ENCODE measurements around the gene RTN4RL2. TPM values are rescaled to one million over a fixed set of nuclear protein-coding genes. Genes with fewer than 3 reads are reported as not detected.

RTN4RL2 gene
- total RNA-seq, 1 donor from 2014 or later = 0.81 TPM

DNA sequence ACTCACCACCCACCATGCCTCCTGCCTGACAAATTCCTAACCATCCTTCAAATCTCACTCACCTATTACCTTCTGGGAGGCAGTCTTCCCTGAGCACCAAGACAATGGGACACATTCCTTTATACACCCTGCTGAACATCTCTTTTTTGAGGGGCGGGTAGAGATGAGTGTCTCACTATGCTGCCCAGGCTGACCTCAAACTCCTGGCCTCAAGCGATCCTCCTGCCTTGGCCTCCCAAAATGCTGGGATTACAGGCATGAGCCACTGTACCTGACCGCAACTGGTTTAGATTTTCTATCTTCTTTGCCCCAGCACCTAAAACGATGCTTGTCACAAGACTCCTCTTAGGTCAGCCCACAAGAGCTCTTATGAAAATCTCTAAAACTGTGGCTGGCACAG is 63.1 kb downstream of the RTN4RL2 start:
- DNase-seq (ENCODE audit: extremely low spot score, unreplicated experiment) = no peak
- H3K4me3 Mint-ChIP-seq (ENCODE audit: unreplicated experiment) = no peak overlapping the region
- no peaks in the 10 kb centered on the region for H3K27me3 Mint-ChIP-seq (ENCODE audit: unreplicated experiment)
- H3K4me1 Mint-ChIP-seq (ENCODE audit: unreplicated experiment) = no peaks in the 10 kb centered on the region
- H3K9me3 Mint-ChIP-seq (ENCODE audit: unreplicated experiment) = no peaks in the 10 kb centered on the region
- no peak overlapping the region for H3K27ac Mint-ChIP-seq (ENCODE audit: unreplicated experiment)
- H3K36me3 Mint-ChIP-seq (ENCODE audit: unreplicated experiment) = peaks cover 3% of the 10 kb centered on the region
- TF ChIP-seq, protein P1, sequence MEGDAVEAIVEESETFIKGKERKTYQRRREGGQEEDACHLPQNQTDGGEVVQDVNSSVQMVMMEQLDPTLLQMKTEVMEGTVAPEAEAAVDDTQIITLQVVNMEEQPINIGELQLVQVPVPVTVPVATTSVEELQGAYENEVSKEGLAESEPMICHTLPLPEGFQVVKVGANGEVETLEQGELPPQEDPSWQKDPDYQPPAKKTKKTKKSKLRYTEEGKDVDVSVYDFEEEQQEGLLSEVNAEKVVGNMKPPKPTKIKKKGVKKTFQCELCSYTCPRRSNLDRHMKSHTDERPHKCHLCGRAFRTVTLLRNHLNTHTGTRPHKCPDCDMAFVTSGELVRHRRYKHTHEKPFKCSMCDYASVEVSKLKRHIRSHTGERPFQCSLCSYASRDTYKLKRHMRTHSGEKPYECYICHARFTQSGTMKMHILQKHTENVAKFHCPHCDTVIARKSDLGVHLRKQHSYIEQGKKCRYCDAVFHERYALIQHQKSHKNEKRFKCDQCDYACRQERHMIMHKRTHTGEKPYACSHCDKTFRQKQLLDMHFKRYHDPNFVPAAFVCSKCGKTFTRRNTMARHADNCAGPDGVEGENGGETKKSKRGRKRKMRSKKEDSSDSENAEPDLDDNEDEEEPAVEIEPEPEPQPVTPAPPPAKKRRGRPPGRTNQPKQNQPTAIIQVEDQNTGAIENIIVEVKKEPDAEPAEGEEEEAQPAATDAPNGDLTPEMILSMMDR (IDR thresholded peaks at IDR 0.05) = no peak

Other genes with a start within 250 kb of the RTN4RL2 start
- not detected in 2 replicates for gene APLNR, start 223.3 kb upstream of the RTN4RL2 start, total RNA-seq
- 152 and 169 TPM in 2 replicates for gene TNKS1BP1, start 135.6 kb upstream of the RTN4RL2 start, total RNA-seq
- gene SSRP1, start 124.6 kb upstream of the RTN4RL2 start, total RNA-seq = 97.4 and 99.4 TPM in 2 replicates
- gene P2RX3, start 122.2 kb upstream of the RTN4RL2 start, total RNA-seq = not detected in 2 replicates
- not detected in 2 replicates for gene PRG3, start 79.4 kb upstream of the RTN4RL2 start, total RNA-seq
- gene PRG2, start 69.9 kb upstream of the RTN4RL2 start, total RNA-seq = not detected in 2 replicates
- gene SLC43A3, start 33.4 kb upstream of the RTN4RL2 start, total RNA-seq = 14.9 and 17.1 TPM in 2 replicates
- gene SLC43A1, start 55.2 kb downstream of the RTN4RL2 start, total RNA-seq = 14.3 and 16.2 TPM in 2 replicates
- 47.3 and 54.5 TPM in 2 replicates for gene TIMM10, start 70.2 kb downstream of the RTN4RL2 start, total RNA-seq
- not detected in 2 replicates for gene SMTNL1, start 77.1 kb downstream of the RTN4RL2 start, total RNA-seq
- 58.9 and 62.5 TPM in 2 replicates for gene UBE2L6, start 107.1 kb downstream of the RTN4RL2 start, total RNA-seq
- 19.9 and 21.9 TPM in 2 replicates for gene SERPING1, start 137.2 kb downstream of the RTN4RL2 start, total RNA-seq
- 0.24 and 0.35 TPM in 2 replicates for gene YPEL4, start 189.4 kb downstream of the RTN4RL2 start, total RNA-seq
- 12.6 and 14.4 TPM in 2 replicates for gene CLP1, start 197.2 kb downstream of the RTN4RL2 start, total RNA-seq
- gene ZDHHC5, start 207.6 kb downstream of the RTN4RL2 start, total RNA-seq = 60.5 and 78.0 TPM in 2 replicates